ENCODE measurements around the gene TTC31. TPM values are rescaled to one million over a fixed set of nuclear protein-coding genes. Genes with fewer than 3 reads are reported as not detected.

The TTC31 gene
- total RNA-seq, 1 experiment from 2014 or later: 38.7 TPM

DNA sequence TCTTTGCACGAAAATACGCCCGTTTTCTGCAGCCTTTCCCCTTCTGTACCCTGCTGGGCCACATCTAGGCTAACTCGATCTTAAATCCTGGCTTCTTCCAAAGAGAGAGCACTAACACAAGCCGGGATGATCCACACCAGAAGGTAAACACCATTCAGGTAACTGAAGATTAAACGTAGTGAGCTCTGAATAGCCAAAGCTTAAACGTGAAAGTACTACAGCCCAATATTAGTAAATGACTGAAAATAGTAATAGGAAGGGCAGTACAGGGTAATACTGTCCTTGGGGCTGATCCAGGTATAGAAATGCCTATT lies 10.0 kb upstream of the TTC31 start:
- no TSS peak for BruUV-seq (replicated peaks)
- in situ Hi-C loops (cut with HindIII; ENCODE audit: low pct_unique_long_range_greater_than_20kb, low sequenced_read_pairs): no loop called here
- ATAC-seq (no peak; the same call in 1 of the 2 replicates), DNase-seq (ENCODE audit: low read depth, low spot score) (no peak)
- CTCF ChIA-PET: interaction anchor here (1.5 kb wide), 1 partner anchor 10 kb away, joined by 6 read pairs; the partner anchor contains the start of genes CCDC142 and TTC31
- H3K9me3 ChIP-seq (ENCODE audit: control insufficient read depth, insufficient read depth, low read depth, low read length): no peaks in the 10 kb centered on the region
- POLR2A ChIA-PET: no interaction called here
- H3K4me3 ChIP-seq (ENCODE audit: low read depth in 2 of 2, low read length in 2 of 2): peak overlapping the region; percentile 70 to 86
- H3K27ac ChIP-seq (ENCODE audit: low read length): peak overlapping the region; percentile 95
- TF ChIP-seq, protein P1, sequence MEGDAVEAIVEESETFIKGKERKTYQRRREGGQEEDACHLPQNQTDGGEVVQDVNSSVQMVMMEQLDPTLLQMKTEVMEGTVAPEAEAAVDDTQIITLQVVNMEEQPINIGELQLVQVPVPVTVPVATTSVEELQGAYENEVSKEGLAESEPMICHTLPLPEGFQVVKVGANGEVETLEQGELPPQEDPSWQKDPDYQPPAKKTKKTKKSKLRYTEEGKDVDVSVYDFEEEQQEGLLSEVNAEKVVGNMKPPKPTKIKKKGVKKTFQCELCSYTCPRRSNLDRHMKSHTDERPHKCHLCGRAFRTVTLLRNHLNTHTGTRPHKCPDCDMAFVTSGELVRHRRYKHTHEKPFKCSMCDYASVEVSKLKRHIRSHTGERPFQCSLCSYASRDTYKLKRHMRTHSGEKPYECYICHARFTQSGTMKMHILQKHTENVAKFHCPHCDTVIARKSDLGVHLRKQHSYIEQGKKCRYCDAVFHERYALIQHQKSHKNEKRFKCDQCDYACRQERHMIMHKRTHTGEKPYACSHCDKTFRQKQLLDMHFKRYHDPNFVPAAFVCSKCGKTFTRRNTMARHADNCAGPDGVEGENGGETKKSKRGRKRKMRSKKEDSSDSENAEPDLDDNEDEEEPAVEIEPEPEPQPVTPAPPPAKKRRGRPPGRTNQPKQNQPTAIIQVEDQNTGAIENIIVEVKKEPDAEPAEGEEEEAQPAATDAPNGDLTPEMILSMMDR (IDR thresholded peaks at IDR 0.05): no peak
- TF ChIP-seq POLR2AphosphoS5 (IDR thresholded peaks at IDR 0.05; ENCODE audit: low read depth, low read length): no peak
- no peak for TF ChIP-seq SIN3A (IDR thresholded peaks at IDR 0.05; ENCODE audit: borderline replicate concordance, insufficient read depth, low read depth, low read length)
- TF ChIP-seq, protein P2, sequence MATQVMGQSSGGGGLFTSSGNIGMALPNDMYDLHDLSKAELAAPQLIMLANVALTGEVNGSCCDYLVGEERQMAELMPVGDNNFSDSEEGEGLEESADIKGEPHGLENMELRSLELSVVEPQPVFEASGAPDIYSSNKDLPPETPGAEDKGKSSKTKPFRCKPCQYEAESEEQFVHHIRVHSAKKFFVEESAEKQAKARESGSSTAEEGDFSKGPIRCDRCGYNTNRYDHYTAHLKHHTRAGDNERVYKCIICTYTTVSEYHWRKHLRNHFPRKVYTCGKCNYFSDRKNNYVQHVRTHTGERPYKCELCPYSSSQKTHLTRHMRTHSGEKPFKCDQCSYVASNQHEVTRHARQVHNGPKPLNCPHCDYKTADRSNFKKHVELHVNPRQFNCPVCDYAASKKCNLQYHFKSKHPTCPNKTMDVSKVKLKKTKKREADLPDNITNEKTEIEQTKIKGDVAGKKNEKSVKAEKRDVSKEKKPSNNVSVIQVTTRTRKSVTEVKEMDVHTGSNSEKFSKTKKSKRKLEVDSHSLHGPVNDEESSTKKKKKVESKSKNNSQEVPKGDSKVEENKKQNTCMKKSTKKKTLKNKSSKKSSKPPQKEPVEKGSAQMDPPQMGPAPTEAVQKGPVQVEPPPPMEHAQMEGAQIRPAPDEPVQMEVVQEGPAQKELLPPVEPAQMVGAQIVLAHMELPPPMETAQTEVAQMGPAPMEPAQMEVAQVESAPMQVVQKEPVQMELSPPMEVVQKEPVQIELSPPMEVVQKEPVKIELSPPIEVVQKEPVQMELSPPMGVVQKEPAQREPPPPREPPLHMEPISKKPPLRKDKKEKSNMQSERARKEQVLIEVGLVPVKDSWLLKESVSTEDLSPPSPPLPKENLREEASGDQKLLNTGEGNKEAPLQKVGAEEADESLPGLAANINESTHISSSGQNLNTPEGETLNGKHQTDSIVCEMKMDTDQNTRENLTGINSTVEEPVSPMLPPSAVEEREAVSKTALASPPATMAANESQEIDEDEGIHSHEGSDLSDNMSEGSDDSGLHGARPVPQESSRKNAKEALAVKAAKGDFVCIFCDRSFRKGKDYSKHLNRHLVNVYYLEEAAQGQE (IDR thresholded peaks at IDR 0.05; ENCODE audit: insufficient read depth in 1 of 2, low read depth in 2 of 2, low read length in 1 of 2): no peak
- no peak for TF ChIP-seq TCF7L2 (IDR thresholded peaks at IDR 0.05; ENCODE audit: low read depth, low read length)
- H3K4me1 ChIP-seq (ENCODE audit: control insufficient read depth, insufficient read depth, low read length): no peaks in the 10 kb centered on the region; the same call in 1 of the 2 replicates
- no peaks in the 10 kb centered on the region for H3K27me3 ChIP-seq (ENCODE audit: control insufficient read depth, insufficient read depth, low read length)
- H3K36me3 ChIP-seq (ENCODE audit: control insufficient read depth, insufficient read depth, low read length): peaks cover 3% of the 10 kb centered on the region; the same call in 1 of the 2 replicates
- intact Hi-C loops (cut with micrococcal nuclease; ENCODE audit: unreplicated experiment): no loop called here

DNA sequence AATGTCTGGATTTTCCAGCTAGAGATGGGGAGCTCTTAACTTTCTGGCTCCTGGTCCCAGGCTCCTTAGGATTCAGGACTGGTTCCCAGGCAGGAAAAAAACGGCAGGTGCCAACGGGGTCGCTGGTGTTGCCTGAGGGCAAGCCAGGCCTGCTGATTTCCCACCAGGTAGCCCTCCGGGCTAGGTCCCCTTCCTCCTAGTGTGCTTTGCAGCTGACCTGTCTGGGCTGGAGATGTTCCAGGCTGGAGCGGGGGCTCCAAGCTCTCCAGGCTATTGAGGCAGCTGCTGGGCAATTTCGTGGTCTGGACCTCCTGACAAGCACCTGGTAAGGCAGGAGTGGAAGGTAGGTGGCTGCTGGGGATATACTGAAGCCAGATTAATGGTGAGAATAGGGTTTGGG lies 8.4 kb upstream of the TTC31 start:
- Histone ChIP-seq H3K27ac (ENCODE audit: low read length) (no peak overlapping the region), H3K36me3 (ENCODE audit: control insufficient read depth, insufficient read depth, low read length) (peaks cover 3% of the 10 kb centered on the region; the same call in 1 of the 2 replicates), H3K27me3 (ENCODE audit: control insufficient read depth, insufficient read depth, low read length) (no peaks in the 10 kb centered on the region), H3K4me1 (ENCODE audit: control insufficient read depth, insufficient read depth, low read length) (no peaks in the 10 kb centered on the region; the same call in 1 of the 2 replicates), H3K4me3 (ENCODE audit: low read depth in 2 of 2, low read length in 2 of 2) (no peak overlapping the region), H3K9me3 (ENCODE audit: control insufficient read depth, insufficient read depth, low read depth, low read length) (no peaks in the 10 kb centered on the region)
- BruUV-seq (replicated peaks): no TSS peak
- ChIA-PET CTCF (interaction anchor here (0.7 kb wide), 1 partner anchor 734 kb away, joined by 8 read pairs; no protein-coding TSS in a partner anchor), POLR2A (interaction anchor here (0.7 kb wide), 2 partner anchors 16 to 53 kb away, joined by 7 to 9 read pairs; no protein-coding TSS in a partner anchor)
- TF ChIP-seq, protein P1 (IDR thresholded peaks at IDR 0.05): no peak
- no peak for TF ChIP-seq SIN3A (IDR thresholded peaks at IDR 0.05; ENCODE audit: borderline replicate concordance, insufficient read depth, low read depth, low read length)
- no peak for TF ChIP-seq POLR2AphosphoS5 (IDR thresholded peaks at IDR 0.05; ENCODE audit: low read depth, low read length)
- TF ChIP-seq TCF7L2 (IDR thresholded peaks at IDR 0.05; ENCODE audit: low read depth, low read length): no peak
- TF ChIP-seq, protein P2 (IDR thresholded peaks at IDR 0.05; ENCODE audit: insufficient read depth in 1 of 2, low read depth in 2 of 2, low read length in 1 of 2): no peak
- intact Hi-C loops (cut with micrococcal nuclease; ENCODE audit: unreplicated experiment): no loop called here
- in situ Hi-C loops (cut with HindIII; ENCODE audit: low pct_unique_long_range_greater_than_20kb, low sequenced_read_pairs): no loop called here
- DNase-seq (ENCODE audit: low read depth, low spot score): no peak
- ATAC-seq: no peak

All from Panc1 (cell line).